NB4 (cell line): ENCODE data around the gene AKT3.

ENCODE experiments used
- CTCF ChIP-seq: IDR thresholded peaks from one replicate; pipeline ENCODE4 v1.5.1; 2012; ENCODE audit warnings: low read depth, low read length
- MAX ChIP-seq: IDR thresholded peaks from 2 replicates; pipeline ENCODE4 v1.6.1; 2011; ENCODE audit warnings: low read depth, low read length
- MYC ChIP-seq: IDR thresholded peaks from 2 replicates; pipeline ENCODE4 v1.6.1; 2011; ENCODE audit warnings: low read depth, low read length
- POLR2A ChIP-seq: IDR thresholded peaks from 2 replicates; pipeline ENCODE4 v1.6.1; 2011; ENCODE audit warnings: mild to moderate bottlenecking; ENCODE audit not compliant: insufficient read length; ENCODE audit errors: extremely low read depth

- TF ChIP-seq POLR2A (no peak), CTCF (no peak), MYC (no peak), MAX (no peak)
These were observed 255.6 kb downstream of the AKT3 start for GRCh38 chr1:243594455-243594854.
